OCI-LY1 (cell line): ENCODE measurements around the gene SPAG6.

Experiments used
- H2AFZ ChIP-seq: fragments of 200-600 bp; sonication (generic), shearing (Covaris generic); 2 replicates; pipeline ENCODE4 v1.6.0; 2014; ENCODE audit warnings: antibody characterized with exemption, mild to moderate bottlenecking, low read length
- H3F3A ChIP-seq: fragments of 200-600 bp; sonication (generic), shearing (Covaris generic); 2 replicates; pipeline ENCODE4 v1.6.0; 2014; ENCODE audit warnings: mild to moderate bottlenecking, antibody characterized with exemption, low read length, moderate library complexity; ENCODE audit not compliant: insufficient read depth
- H3K27ac ChIP-seq: fragments of 200-600 bp; sonication (generic); 2 replicates; pipeline ENCODE4 v1.5.1; 2014; ENCODE audit warnings: low read length, mixed run types, mild to moderate bottlenecking, low read depth; ENCODE audit not compliant: poor library complexity, severe bottlenecking
- H3K27me3 ChIP-seq: fragments of 200-600 bp; sonication (generic); 2 replicates; pipeline ENCODE4 v1.6.0; 2014; ENCODE audit warnings: antibody characterized with exemption, mild to moderate bottlenecking, low read length, moderate library complexity; ENCODE audit not compliant: insufficient read depth
- H3K36me3 ChIP-seq: fragments of 200-600 bp; sonication (generic); 2 replicates; pipeline ENCODE4 v1.6.1; 2014; ENCODE audit warnings: mild to moderate bottlenecking, antibody characterized with exemption, low read length, moderate library complexity, mixed read lengths; ENCODE audit not compliant: insufficient read depth
- H3K4me1 ChIP-seq: fragments of 200-600 bp; sonication (generic); 2 replicates; pipeline ENCODE4 v1.5.1; 2014; ENCODE audit warnings: mild to moderate bottlenecking, low read length, moderate library complexity; ENCODE audit not compliant: insufficient read depth, severe bottlenecking
- H3K4me2 ChIP-seq: fragments of 200-600 bp; sonication (generic), shearing (Covaris generic); 2 replicates; pipeline ENCODE4 v1.6.1; 2014; ENCODE audit warnings: low read length
- H3K4me3 ChIP-seq: fragments of 200-600 bp; sonication (generic); 2 replicates; pipeline ENCODE4 v1.5.1; 2014; ENCODE audit warnings: low read length, low read depth, mild to moderate bottlenecking, mixed read lengths; ENCODE audit not compliant: poor library complexity, severe bottlenecking
- H3K79me2 ChIP-seq: fragments of 200-600 bp; shearing (Covaris generic); 2 replicates; pipeline ENCODE4 v1.6.1; 2016; ENCODE audit warnings: mixed run types, low read length, mixed read lengths; ENCODE audit not compliant: insufficient read depth
- H3K9ac ChIP-seq: fragments of 200-600 bp; sonication (generic), shearing (Covaris generic); 2 replicates; pipeline ENCODE4 v1.6.1; 2014; ENCODE audit warnings: mild to moderate bottlenecking, low read length, mixed read lengths
- H3K9me2 ChIP-seq: fragments of 200-600 bp; sonication (generic), shearing (Covaris generic); 2 replicates; pipeline ENCODE4 v1.6.1; 2014; ENCODE audit warnings: low read depth, mild to moderate bottlenecking, low read length, mixed read lengths
- H3K9me3 ChIP-seq: fragments of 200-600 bp; shearing (Covaris generic); 2 replicates; pipeline ENCODE4 v1.6.1; 2014; ENCODE audit warnings: low read length, mixed read lengths
- H4K20me1 ChIP-seq: fragments of 200-600 bp; sonication (generic), shearing (Covaris generic); 2 replicates; pipeline ENCODE4 v1.6.0; 2016; ENCODE audit warnings: mild to moderate bottlenecking, low read length; ENCODE audit not compliant: insufficient read depth
- EZH2 ChIP-seq: fragments of 200-600 bp; sonication (generic), shearing (Covaris generic); IDR thresholded peaks from 2 replicates; pipeline ENCODE4 v1.8.0; 2017; ENCODE audit warnings: borderline replicate concordance, mixed run types, mild to moderate bottlenecking, antibody characterized with exemption, low read length, moderate library complexity, mixed read lengths
- TF ChIP-seq, protein P1 (sequence below): fragments of 200-600 bp; sonication (generic), shearing (Covaris generic); IDR thresholded peaks from 2 replicates; pipeline ENCODE4 v1.5.1; 2017; ENCODE audit warnings: mild to moderate bottlenecking, antibody characterized with exemption, low read length, moderate library complexity, mixed read lengths

Gene SPAG6

DNA sequence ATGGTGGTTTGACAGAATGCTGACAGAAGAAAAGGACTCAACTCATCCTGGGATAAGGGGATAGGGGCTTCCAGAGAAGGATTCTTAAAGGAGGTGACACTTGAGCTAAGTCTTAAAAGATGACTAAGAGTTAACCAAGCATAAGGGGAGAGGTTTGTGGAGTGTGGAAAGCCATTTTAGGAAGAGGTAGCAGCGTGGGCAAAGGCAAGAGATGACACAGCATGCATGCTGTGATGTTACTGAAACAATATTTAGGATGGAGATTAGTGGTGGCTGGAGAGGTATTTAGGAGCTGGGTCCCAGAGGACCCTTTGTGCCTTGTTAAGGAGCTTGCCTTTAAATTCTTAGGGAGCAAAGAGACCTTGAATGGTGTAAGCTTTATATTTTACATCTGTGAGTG lies 65.1 kb downstream of the SPAG6 start:
- H4K20me1 ChIP-seq, result no peaks in the 10 kb centered on the region
- TF ChIP-seq, protein P1, sequence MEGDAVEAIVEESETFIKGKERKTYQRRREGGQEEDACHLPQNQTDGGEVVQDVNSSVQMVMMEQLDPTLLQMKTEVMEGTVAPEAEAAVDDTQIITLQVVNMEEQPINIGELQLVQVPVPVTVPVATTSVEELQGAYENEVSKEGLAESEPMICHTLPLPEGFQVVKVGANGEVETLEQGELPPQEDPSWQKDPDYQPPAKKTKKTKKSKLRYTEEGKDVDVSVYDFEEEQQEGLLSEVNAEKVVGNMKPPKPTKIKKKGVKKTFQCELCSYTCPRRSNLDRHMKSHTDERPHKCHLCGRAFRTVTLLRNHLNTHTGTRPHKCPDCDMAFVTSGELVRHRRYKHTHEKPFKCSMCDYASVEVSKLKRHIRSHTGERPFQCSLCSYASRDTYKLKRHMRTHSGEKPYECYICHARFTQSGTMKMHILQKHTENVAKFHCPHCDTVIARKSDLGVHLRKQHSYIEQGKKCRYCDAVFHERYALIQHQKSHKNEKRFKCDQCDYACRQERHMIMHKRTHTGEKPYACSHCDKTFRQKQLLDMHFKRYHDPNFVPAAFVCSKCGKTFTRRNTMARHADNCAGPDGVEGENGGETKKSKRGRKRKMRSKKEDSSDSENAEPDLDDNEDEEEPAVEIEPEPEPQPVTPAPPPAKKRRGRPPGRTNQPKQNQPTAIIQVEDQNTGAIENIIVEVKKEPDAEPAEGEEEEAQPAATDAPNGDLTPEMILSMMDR, result no peak
- no peak for TF ChIP-seq EZH2
- no peaks in the 10 kb centered on the region for H3K4me1 ChIP-seq
- no peak overlapping the region for H3K9ac ChIP-seq
- H3K9me2 ChIP-seq, result no peaks in the 10 kb centered on the region
- H3K9me3 ChIP-seq, result no peaks in the 10 kb centered on the region
- no peaks in the 10 kb centered on the region for H3F3A ChIP-seq
- no peak overlapping the region for H3K4me3 ChIP-seq
- no peaks in the 10 kb centered on the region for H3K79me2 ChIP-seq
- H3K27me3 ChIP-seq, result no peaks in the 10 kb centered on the region
- no peak overlapping the region for H3K4me2 ChIP-seq
- H3K36me3 ChIP-seq, result no peaks in the 10 kb centered on the region
- H2AFZ ChIP-seq, result no peak overlapping the region
- H3K27ac ChIP-seq, result no peak overlapping the region

DNA sequence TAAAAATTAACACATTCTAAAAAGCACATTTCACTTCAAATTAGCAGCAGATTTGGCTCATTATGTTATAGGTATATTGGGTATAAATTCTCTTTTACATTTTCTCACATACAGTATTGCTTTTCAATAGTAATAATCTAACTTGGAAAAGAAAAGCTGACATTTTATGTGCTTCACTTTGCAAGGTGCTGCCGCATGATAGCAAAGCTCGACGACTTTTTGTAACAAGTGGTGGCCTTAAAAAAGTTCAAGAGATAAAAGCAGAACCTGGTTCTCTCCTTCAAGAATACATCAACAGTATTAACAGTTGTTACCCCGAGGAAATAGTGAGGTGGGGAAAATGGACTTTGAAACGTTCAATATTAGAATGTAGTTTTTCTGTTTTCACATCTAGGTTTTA lies 65.5 kb downstream of the SPAG6 start:
- Histone ChIP-seq H2AFZ (no peak overlapping the region), H3K27ac (no peak overlapping the region), H3K4me1 (no peaks in the 10 kb centered on the region), H3K79me2 (no peaks in the 10 kb centered on the region), H3K9me3 (no peaks in the 10 kb centered on the region), H4K20me1 (no peaks in the 10 kb centered on the region), H3K9me2 (no peaks in the 10 kb centered on the region), H3K27me3 (no peaks in the 10 kb centered on the region), H3K9ac (no peak overlapping the region), H3K4me3 (no peak overlapping the region), H3K36me3 (no peaks in the 10 kb centered on the region), H3K4me2 (no peak overlapping the region), H3F3A (no peaks in the 10 kb centered on the region)
- TF ChIP-seq, protein P1, result no peak
- no peak for TF ChIP-seq EZH2

DNA sequence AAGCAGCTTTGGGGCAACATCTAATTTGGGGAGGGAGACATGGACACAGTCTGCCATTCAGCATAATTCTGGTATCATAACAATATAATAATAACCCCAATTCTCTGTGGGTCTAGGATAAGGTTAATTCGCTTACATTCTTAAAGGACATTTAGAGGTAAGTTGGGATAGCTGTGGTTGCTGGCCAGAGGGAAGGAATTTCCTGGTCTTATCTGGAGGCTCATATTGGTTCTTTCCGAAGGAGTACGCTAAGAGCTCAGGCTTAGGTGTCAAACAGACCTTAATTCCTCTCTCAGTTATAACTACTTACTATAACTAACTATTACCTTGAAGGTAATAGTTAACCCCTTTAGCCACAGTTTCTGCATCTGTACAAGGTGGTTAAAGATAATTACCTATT lies 68.8 kb downstream of the SPAG6 start:
- Histone ChIP-seq H3K27me3 (no peaks in the 10 kb centered on the region), H3K9ac (no peak overlapping the region), H2AFZ (no peak overlapping the region)

More for the DNA sequence above, 68.8 kb downstream of the SPAG6 start:
- no peak overlapping the region for H3K4me2 ChIP-seq
- H3K4me1 ChIP-seq, result no peaks in the 10 kb centered on the region
- H3K4me3 ChIP-seq, result no peak overlapping the region
- H3K27ac ChIP-seq, result no peak overlapping the region
- H3K9me2 ChIP-seq, result no peaks in the 10 kb centered on the region
- no peaks in the 10 kb centered on the region for H4K20me1 ChIP-seq
- TF ChIP-seq, protein P1, result no peak
- TF ChIP-seq EZH2, result no peak
- H3K79me2 ChIP-seq, result no peaks in the 10 kb centered on the region
- H3K36me3 ChIP-seq, result no peaks in the 10 kb centered on the region
- H3F3A ChIP-seq, result no peaks in the 10 kb centered on the region
- no peaks in the 10 kb centered on the region for H3K9me3 ChIP-seq
